Stimulated activated memory B cell treated with anti-CD40 and anti-IgM and Interleukin-4, amounts not matched to agents 10 μg/mL and 1 μg/mL and 100 μg/mL, for 72 hours (primary cell): Measurements from ENCODE around the gene PALM.
A peak's percentile ranks its signal among the peaks of the same experiment; 100 is the strongest.

Experiments used
- ATAC-seq: fragments of 150-1000 bp; cut with Tn5 transposase; 2 replicates; pipeline ENCODE4 v1.10.0; 2021
- H3K27ac Mint-ChIP-seq: one replicate; pipeline ENCODE4 v1.8.0; 2022; ENCODE audit warnings: mild to moderate bottlenecking, mixed read lengths
- H3K27me3 Mint-ChIP-seq: one replicate; pipeline ENCODE4 v1.8.0; 2022; ENCODE audit warnings: mixed read lengths
- H3K36me3 Mint-ChIP-seq: one replicate; pipeline ENCODE4 v1.8.0; 2022; ENCODE audit warnings: mixed read lengths
- H3K4me1 Mint-ChIP-seq: one replicate; pipeline ENCODE4 v1.8.0; 2022; ENCODE audit warnings: mixed read lengths
- H3K4me3 Mint-ChIP-seq: one replicate; pipeline ENCODE4 v1.8.0; 2022; ENCODE audit warnings: mild to moderate bottlenecking, moderate library complexity, mixed read lengths
- H3K9me3 Mint-ChIP-seq: one replicate; pipeline ENCODE4 v1.8.0; 2022; ENCODE audit warnings: mixed read lengths

The PALM gene

GRCh38 chr19:788686-788982 is 79.9 kb downstream of the PALM start:
- no peaks in the 10 kb centered on the region for H3K9me3 Mint-ChIP-seq
- H3K36me3 Mint-ChIP-seq, result no peaks in the 10 kb centered on the region
- peaks cover 8% of the 10 kb centered on the region for H3K4me1 Mint-ChIP-seq
- ATAC-seq, result no peak
- H3K27me3 Mint-ChIP-seq, result peaks cover 35% of the 10 kb centered on the region
- H3K4me3 Mint-ChIP-seq, result no peak overlapping the region
- H3K27ac Mint-ChIP-seq, result no peak overlapping the region

DNA sequence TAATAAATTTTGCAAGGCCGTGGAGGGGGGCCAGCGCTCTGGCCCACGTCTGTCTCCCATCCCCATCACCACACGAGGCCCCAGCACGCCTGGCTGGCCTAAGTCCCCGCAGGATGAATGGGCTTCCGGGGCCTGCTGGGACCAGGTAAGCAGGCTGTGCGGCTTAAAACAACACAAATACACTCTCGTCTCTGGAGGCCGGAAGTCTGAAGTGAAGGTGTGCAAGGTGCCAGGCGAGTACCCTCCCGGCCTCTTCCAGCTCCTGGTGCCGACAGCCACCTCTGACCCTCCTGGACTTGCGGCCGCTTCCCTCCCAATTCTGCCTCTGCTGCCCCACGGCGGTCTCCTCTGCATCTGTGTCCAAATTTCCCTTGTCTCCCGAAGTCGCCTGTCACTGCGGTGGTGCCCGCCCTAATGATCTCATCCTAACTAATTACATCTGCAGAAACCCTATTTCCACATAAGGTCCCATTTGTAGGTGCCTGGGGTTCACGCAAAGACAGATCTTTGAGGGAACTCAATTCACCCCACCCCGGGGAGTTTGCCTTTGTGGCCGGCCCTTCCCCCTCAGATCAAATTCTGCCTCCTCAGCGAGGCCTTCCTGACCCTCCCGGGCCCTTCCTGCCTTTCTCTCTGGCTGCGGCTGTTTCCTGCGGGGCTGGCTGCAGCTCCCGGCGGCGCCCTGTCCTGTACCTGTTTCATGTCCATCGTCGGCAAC is 80.4 kb downstream of the PALM start:
- peaks cover 35% of the 10 kb centered on the region for H3K27me3 Mint-ChIP-seq
- peaks cover 8% of the 10 kb centered on the region for H3K4me1 Mint-ChIP-seq
- H3K9me3 Mint-ChIP-seq, result no peaks in the 10 kb centered on the region
- no peak for ATAC-seq
- H3K27ac Mint-ChIP-seq, result no peak overlapping the region
- no peaks in the 10 kb centered on the region for H3K36me3 Mint-ChIP-seq
- no peak overlapping the region for H3K4me3 Mint-ChIP-seq

- no peaks in the 10 kb centered on the region for H3K9me3 Mint-ChIP-seq
- no peak for ATAC-seq
- H3K4me1 Mint-ChIP-seq, result peaks cover 8% of the 10 kb centered on the region
- peaks cover 35% of the 10 kb centered on the region for H3K27me3 Mint-ChIP-seq
- H3K4me3 Mint-ChIP-seq, result no peak overlapping the region
- no peaks in the 10 kb centered on the region for H3K36me3 Mint-ChIP-seq
- no peak overlapping the region for H3K27ac Mint-ChIP-seq
Measured at GRCh38 chr19:789701-790060, 80.9 kb downstream of the PALM start.

DNA sequence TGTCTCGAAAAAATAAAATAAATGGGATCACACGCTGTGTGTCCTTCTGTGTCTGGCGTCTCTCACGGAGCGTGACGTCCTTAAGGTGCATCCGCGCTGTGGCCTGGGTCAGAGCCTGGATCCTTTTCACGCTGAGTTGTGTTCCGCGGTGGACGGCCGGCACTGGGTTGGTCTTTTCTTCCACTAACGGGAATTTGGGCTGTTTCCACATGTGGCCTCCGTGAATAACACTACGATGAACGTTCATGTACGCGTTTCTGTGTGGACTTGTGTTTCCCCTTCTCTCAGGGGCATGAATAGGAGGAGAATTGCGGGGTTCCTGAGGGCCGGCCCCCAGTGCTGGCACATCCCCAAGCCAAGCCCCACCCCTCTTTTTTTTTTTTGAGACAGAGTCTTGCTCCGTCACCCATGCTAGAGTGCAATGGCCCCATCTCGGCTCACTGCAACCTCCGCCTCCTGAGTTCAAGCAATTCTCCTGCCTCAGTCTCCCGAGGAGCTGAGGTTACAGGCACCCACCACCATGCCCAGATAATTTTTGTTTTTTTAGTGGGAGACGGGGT is 82.4 kb downstream of the PALM start:
- Mint-ChIP-seq H3K9me3 (no peaks in the 10 kb centered on the region), H3K36me3 (no peaks in the 10 kb centered on the region), H3K27ac (no peak overlapping the region), H3K27me3 (peaks cover 35% of the 10 kb centered on the region), H3K4me1 (peaks cover 8% of the 10 kb centered on the region), H3K4me3 (no peak overlapping the region)
- ATAC-seq, result no peak

DNA sequence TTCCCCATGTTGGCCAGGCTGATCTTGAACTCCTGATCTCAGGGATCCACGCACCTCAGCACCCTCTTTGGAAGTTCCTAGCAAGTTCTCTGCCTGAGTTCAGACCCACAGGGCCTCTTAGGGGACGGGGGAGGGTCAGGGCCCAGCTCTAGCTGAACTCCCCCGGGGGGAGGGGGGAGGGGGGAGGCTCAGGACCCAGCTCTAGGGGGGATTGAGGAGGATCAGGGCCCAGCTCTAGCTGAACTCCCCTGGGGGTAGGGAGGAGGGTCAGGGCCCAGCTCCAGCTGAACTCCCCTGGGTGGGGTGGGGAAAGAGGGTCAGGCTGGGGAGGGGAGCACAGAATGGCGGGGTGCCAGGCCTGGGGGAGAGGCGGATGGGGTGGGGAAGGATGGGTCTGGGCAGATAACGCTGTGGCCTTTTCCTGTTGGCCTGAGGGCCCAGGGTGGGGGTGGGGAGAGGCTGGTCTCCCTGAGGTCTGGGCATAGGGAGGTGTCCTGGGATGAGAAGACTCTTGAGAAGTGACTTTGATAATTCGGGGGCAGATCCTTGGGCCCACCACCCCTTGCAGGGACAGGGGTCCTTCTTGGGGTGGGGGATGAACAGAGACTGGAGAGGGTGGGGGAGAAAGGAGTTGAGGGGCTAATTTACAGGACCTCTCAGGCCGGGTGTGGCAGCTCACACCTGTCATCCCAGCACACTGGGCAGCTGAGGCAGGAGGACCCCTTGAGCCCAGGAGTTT is 83.0 kb downstream of the PALM start:
- Mint-ChIP-seq H3K27me3 (peaks cover 35% of the 10 kb centered on the region), H3K9me3 (no peaks in the 10 kb centered on the region), H3K27ac (no peak overlapping the region), H3K4me1 (peaks cover 11% of the 10 kb centered on the region), H3K4me3 (no peak overlapping the region), H3K36me3 (no peaks in the 10 kb centered on the region)
- no peak for ATAC-seq

DNA sequence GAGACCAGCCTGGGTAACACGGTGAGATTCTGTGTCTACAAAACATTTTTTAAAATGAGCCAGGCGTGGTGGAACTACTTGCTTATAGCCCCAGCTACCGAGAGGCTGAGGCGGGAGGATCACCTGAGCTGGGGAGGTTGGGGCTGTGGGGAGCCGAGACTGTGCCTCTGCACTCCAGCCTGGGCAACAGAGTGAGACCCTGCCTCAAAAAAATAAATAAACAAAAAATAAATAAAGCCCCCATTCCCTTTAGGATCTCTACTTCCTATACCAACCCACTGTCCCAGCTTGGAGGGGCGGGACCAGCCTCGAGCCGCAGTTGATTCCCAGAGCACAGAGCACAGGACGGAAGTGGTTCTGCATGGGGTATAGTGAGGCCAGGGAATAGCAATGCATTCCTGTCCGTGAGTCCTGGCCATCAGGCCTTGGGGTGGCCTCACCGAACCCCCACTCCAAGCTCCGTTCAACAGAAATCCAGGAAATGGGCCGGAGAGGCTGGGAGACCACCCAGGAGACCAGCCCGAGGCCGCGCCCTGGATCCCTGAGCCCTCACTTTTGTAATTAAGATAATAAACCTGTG is 83.7 kb downstream of the PALM start:
- Mint-ChIP-seq H3K9me3 (no peaks in the 10 kb centered on the region), H3K36me3 (no peaks in the 10 kb centered on the region), H3K4me3 (no peak overlapping the region), H3K4me1 (peaks cover 12% of the 10 kb centered on the region), H3K27ac (no peak overlapping the region), H3K27me3 (peaks cover 35% of the 10 kb centered on the region)
- ATAC-seq, result no peak

- Mint-ChIP-seq H3K27ac (no peak overlapping the region), H3K9me3 (no peaks in the 10 kb centered on the region), H3K36me3 (no peaks in the 10 kb centered on the region), H3K4me1 (peaks cover 12% of the 10 kb centered on the region), H3K4me3 (no peak overlapping the region), H3K27me3 (peaks cover 34% of the 10 kb centered on the region)
- ATAC-seq, result no peak
Measured at GRCh38 chr19:793806-794205, 85.1 kb downstream of the PALM start.

DNA sequence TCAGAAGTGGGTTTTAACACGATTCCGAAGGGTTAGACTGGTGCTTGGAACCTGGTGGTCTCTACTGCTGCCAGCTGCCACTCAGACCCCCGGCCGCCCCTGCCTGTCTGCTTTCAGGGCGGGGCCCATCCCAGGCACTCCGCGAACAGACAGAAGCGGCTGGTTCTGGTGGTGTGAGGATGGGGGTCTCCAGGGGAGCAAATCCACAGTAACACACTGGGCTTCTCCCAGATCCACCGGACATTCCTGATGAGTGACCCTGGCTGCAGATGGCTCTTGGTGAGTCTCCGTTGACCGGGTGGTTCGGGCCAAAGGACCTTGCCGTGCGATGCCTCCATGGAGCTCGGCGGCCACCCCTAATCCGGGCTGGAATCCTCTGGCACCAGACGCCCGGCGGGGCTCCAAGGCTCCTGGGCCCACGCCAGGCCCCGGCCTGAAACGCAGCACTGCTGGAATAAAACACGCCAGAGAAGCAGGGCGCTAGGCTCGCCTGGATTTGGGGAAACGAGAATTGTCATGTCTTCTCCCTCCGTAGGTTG is 86.4 kb downstream of the PALM start:
- Mint-ChIP-seq H3K4me3 (no peak overlapping the region), H3K9me3 (no peaks in the 10 kb centered on the region), H3K27ac (no peak overlapping the region), H3K27me3 (peaks cover 20% of the 10 kb centered on the region), H3K36me3 (peaks cover 11% of the 10 kb centered on the region), H3K4me1 (peaks cover 18% of the 10 kb centered on the region)
- no peak for ATAC-seq

GRCh38 chr19:795691-796581 is 87.2 kb downstream of the PALM start:
- Mint-ChIP-seq H3K4me3 (peak overlapping the region; percentile 92), H3K9me3 (no peaks in the 10 kb centered on the region), H3K27ac (peak overlapping the region; percentile 90), H3K36me3 (peaks cover 17% of the 10 kb centered on the region), H3K4me1 (peaks cover 26% of the 10 kb centered on the region), H3K27me3 (peaks cover 13% of the 10 kb centered on the region)
- ATAC-seq, result no peak

- peak; percentile 93 for ATAC-seq
- Mint-ChIP-seq H3K4me3 (peak within 1 kb of the TSS; percentile 92), H3K9me3 (no peaks in the 10 kb centered on the region), H3K4me1 (peaks cover 36% of the 10 kb centered on the region), H3K27me3 (peaks cover 3% of the 10 kb centered on the region), H3K36me3 (peaks cover 20% of the 10 kb centered on the region), H3K27ac (peak within 1 kb of the TSS; percentile 90)
Measured at GRCh38 chr19:796692-797527, 88.2 kb downstream of the PALM start, which contains the start of gene PTBP1. Gene PTBP1, plus strand, starts transcription at chr19:797452. Its CDS starts 46 bp downstream, at chr19:797498.
